HPDE6-E6E7 (cell line): Measurements from ENCODE around the gene BRWD1.

Source experiments
- DNase-seq: peaks from one replicate; pipeline ENCODE4 v3.0.0; 2011; ENCODE audit warnings: missing footprints; ENCODE audit errors: extremely low spot score

The BRWD1 gene

DNA sequence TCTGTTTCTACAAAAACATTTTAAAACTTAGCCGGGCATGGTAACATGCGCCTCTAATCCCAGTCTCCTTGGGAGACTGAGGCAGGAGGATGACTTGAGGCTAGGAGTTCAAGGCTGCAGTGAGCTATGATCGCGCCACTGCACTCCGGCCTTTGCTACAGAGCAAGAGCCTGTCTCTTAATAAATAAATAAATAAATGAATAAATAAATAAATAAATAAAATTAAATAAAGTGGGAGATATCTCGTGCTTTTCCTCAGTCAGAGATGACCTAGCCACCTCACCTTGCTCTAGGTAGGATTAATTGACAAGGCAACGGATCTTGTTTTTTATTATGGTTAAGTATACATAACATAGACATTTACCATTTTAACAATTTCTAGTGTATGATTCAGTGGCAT lies 14.3 kb upstream of the BRWD1 start:
- DNase-seq = no peak

DNA sequence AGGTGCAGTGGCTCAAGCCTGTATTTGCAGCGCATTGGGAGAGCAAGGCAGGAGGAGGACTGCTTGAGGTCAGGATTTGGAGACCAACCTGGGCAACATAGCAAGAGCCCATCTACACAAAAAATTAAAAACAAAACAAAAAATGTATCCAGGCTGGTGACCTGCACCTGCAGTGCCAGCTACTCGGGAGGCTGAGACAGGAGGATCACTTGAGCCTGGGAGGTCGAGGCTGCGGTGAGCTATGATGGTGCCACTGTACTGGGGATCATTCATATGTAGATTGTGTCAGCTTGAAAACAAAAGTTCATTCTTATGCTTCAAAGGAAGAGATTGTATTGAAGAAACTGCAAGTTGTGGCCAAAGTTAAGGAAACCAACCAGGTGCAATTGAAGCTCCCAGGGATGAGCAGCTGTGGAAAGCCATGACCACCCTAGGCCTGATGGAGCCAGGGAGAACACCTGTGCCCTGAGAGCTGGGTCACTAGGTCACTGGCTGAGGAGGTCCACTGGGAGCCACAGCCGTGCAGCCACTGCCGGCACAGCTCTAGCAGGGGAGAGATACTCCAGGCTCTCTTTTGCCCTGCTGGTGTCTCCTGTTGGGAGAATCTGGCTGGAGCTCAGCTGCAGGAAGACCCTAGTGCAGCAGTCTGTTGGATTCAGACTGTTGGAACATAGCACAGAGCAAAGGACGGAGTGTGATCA lies 13.3 kb upstream of the BRWD1 start:
- DNase-seq = no peak

- DNase-seq = no peak
These were observed 12.0 kb upstream of the BRWD1 start for GRCh38 chr21:39325458-39325857.

- DNase-seq = peak; percentile 10
These were observed 8.0 kb upstream of the BRWD1 start for GRCh38 chr21:39321424-39321823.

DNA sequence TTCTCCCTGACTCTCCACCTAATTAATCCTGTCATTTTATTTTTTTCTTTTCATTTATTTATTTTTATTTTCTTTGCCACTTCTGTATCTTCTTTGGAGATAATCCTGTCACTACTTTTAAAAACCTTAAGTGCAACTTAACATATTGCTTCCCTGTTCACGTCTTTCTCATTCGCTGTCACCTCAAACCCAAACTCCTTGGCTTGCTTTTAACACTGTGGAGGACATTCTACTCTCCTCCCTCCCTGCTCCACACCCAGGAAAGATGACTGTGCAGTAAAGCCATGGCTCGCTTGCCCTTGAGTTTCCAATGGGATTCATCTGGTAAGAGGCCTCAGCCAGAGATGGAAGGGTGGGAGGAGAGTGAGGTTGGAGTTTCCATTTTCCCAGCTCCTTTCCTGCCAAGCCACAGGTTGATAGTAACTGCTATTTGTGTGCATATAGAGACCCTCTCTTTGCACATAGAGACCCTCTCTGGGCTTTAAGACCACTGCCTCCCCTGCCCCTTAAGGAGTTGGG lies 6.4 kb upstream of the BRWD1 start:
- DNase-seq = no peak

DNA sequence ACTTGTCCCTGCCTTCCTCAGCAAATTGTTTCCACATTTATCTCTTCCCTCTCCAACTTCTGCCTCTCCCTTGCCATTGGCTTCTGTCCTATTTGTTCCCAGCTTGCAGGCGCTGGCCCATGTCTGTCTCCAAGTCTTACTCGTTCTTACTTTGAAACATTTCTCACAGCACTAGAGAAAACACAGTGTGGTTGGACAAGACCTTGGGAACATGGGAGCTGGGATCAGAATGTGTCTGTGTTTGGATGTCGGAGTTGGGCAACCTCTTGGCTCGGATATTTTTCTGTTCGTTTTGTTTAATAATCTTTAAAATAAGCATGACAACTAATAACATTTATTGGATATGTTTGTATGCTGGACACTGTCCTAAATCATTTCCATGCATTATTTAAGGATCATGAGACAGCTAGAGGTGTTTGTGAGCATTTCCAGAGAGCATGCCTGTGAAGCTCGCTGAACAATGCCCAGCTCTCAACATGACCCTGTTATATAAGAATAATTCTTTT lies 5.9 kb upstream of the BRWD1 start:
- DNase-seq = no peak

DNA sequence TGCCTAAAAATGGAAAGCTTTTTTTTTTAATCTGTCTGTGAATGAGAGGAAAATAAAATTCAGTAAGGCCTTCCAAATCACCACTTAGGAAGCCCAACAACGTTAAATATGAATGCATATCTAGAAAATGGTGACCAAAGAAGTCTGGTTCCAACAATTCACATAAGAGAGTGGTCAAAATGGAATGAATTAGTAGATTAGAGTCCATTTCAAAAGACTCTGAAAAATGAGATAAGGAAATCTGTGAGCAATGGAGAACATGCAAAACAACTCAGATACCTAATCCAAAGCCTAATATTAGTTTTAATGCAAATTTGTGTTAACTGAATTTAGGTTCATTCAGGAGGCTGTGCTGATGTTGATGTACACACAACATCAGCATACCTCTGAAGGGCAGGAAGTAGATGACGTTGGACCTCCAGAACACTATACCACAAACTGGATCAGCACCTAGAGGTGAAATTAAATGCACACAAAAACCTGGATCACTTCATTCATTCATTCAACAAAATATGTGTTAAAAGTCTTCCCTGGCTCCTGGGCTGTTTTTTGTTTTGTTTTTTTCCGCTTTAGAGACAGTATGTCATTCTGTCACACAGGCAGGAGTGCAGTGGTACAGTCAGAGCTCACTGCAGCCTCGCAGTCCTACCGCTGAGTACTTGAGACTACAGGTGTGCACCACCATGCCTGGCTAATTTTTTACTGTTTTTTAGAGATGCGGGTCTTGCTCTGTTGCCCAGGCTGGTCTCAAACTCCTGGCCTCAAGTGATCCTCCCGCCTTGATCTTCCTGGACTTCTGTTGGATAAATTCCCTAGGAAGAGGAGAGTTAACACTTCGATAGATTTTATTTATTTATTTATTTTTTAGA lies 4.9 kb upstream of the BRWD1 start:
- DNase-seq = no peak

DNA sequence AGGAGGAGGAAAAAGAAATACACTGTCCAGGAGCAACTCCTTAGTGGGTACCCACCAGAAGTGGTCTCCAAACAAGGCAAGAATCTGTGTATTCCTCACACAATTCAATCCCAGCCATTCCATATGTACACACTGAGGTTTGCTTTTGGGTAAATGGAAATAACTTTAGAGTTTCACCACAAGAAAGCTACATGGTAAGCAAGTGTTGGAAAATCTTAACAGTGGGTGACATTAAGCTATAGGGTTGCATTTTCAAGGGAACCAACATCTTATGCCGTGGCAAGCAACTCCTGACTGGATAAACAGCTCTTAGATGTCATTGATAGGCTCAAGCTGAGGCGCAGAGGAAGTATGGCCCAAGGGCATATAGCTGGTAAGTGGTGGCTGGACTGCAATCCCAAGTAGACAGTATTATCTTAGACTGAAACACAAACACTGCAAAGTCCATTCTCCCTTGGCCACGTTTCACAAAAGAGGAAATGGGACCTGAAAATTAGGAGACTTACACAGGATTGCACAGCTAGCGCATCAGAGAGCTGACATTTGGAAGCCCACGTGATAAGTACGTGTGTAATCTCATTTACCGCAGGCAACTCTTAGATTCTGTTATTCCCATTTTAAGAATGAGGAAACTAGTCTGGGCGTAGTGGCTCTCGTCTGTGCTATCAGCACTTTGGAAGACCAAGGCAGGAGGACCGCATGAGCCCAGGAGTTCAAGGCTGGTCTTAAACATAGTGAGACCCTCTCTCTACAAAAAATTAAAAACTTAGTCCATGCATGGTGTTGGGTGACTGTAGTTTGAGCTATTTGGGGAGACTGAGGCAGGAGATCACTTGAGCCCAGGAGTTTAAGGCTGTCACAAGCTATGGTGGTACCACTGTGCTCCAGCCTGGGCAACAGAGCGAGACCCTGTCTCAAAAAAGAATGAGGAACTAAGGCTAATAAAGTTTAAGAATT lies 4.0 kb upstream of the BRWD1 start:
- DNase-seq = no peak

DNA sequence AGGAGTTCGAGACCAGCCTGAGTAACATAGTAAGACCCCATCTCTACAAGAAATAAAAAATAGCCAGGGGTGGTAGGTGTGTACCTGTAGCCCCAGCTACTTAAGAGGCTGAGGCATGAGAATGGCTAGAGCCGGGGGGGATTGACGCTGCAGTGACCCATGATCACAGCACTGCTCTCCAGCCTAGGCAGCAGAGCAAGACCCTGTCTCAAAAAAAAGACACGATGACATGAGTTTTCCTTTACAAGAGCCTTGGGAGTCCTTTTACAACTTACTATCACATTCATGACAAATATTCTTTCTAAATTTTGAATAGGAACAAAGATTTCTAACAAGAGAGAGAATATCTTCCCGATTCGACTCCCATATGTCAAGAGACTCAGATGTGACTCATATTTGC lies 3.3 kb upstream of the BRWD1 start:
- peak; percentile 10 for DNase-seq

DNA sequence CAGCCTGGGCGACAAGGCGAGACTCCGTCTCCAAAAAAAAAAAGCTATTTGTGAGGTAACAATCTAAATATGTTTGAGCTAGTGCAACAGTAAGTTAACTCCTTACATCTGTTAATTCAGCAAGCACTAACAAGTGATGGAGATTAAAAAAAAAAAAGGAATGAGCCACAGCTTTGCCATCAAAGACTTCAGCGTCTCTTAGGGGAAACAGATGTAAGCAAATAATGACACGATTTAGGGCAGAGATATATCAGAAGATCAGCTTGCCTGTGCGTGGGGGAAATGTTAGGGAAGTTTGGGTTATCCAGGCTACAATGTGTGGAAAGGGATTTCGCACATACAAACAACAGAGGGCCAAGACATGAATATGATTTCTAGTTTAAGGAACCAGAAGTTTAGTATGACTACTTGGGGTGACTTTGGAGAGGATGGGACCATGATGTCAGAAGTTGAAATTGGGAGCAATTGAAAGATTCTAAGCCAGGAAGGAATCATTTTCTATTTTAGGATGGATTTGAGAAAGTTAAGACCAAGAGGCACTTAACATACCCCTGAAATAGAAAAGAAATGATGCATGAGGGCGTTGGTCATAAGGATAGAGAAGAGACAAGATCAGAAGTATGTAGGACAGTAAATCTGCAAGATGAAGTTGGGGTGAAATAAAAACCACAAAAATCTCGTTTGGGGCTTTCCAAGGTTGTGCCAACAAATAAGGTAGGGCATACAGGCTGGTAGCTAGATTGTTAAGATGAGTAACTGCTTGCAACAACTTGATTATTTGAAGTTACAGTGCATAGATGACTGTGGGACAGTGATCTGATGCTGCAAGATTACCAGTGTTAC lies 2.4 kb upstream of the BRWD1 start:
- DNase-seq = no peak

- DNase-seq = peak; percentile 31
These were observed 953 bp upstream of the BRWD1 start for GRCh38 chr21:39314143-39315027.

- DNase-seq = peak; percentile 17
These were observed 326 bp downstream of the BRWD1 start for GRCh38 chr21:39313042-39313570.

- DNase-seq = peak; percentile 95
These were observed 1.1 kb downstream of the BRWD1 start for GRCh38 chr21:39312112-39313041.

DNA sequence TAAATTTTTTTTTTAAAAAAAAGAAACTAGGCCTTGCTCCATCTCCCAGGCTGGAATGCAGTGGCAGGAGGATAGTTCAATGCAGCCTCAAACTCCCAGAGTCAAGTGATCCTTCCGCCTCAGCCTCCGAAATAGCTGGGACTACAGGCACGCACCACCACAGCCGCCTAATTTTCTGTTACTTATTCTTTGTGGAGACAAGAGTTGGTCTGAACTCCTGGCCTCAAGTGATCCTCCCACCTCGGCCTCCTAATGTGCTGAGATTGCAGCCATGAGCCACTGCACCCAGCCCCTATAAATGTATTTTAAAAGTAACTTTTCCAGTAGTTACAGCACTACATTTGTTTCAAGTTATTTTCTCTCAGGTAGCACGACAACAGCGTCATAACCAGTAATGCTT lies 2.3 kb downstream of the BRWD1 start:
- no peak for DNase-seq

DNA sequence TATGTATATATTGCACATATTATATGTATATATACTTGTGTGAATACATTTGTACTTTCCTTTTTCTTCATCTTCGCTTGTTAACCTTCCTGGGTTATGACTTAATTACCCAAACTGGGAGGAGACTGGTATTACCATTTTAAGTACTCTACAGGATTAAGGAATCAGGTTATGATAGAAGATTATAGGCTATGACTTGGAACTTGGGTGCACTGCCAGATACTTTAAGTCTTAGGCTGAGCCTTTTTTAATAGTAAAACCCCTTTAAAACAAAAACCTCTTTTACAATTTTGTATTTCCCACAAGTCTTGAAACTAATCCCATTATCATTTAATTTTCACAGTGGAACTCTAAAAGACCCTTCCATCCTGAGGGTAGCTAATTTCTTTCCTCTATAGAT lies 6.0 kb downstream of the BRWD1 start:
- DNase-seq = no peak

DNA sequence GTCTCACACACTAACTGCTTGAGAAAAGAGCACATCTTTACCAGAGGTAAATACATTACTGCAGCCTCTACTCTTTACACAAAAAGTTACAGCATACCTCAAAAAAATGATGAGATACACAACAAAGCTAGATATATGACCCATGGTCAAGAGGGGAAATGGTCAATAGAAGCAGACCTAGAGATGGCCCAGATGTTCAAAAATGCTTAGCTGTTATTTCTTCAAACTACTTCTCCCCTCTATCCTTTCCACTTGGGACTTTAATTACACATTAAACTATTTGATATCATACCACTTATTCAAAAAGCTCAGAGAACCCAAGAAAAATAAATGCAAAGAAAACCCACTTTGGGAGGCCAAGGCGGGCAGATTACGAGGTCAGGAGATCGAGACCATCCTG lies 12.8 kb downstream of the BRWD1 start:
- no peak for DNase-seq

DNA sequence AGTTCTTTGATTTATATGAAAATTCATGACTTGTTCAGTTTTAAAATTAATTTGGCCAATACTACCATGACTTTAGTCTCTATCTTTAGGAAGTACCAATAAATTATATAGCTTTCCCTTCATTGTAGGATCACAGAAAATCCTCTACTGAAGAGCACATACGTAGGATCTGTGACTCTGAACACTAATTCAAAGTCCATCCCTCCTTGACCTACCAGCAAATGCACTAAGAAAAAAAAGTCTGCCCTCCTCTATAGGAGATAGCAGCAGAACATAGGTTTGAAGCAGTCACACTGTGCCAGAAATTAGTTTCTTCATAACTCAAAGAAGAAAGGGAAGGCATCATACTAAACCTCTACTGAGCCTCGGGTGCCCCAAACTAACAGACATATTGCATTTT lies 16.5 kb downstream of the BRWD1 start:
- DNase-seq = no peak

DNA sequence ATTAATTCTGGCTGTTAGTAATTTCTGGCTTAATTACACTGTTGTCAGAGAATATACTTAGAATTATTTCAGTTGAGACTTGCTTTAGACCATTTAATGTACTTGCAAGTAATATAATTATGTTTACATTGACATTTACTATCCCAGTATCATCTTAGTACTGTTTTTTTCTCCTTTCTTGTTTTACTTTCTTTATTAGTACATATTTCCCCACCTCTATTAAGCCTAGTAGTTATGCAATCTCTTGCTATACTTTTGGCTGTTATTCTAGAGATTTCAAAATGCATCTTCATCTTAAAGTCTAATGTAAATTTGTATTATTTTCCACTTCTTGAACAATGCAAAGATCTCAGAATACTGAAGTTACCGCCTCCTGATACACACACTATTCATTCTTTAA lies 24.4 kb downstream of the BRWD1 start:
- no peak for DNase-seq
